Stimulated activated CD4-positive, alpha-beta T cell treated with anti-CD3 and anti-CD28 coated beads, TNF-alpha, amount 100 ng/mL, for 48 hours (primary cell): ENCODE measurements around the gene CALCOCO2.
A peak's percentile ranks its signal among the peaks of the same experiment; 100 is the strongest.
"Not testable (repeated sequence)": the region's sequence is repeated elsewhere in the genome, so short reads cannot be mapped to it uniquely, and the experiment has no call there.

ENCODE experiments used
- DNase-seq, 3 donors: peaks; one replicate each; pipeline ENCODE4 v3.0.0-alpha.2; 2020; ENCODE audit warnings: low read depth in 3 of 3

CALCOCO2 gene, protein sequence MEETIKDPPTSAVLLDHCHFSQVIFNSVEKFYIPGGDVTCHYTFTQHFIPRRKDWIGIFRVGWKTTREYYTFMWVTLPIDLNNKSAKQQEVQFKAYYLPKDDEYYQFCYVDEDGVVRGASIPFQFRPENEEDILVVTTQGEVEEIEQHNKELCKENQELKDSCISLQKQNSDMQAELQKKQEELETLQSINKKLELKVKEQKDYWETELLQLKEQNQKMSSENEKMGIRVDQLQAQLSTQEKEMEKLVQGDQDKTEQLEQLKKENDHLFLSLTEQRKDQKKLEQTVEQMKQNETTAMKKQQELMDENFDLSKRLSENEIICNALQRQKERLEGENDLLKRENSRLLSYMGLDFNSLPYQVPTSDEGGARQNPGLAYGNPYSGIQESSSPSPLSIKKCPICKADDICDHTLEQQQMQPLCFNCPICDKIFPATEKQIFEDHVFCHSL

DNA sequence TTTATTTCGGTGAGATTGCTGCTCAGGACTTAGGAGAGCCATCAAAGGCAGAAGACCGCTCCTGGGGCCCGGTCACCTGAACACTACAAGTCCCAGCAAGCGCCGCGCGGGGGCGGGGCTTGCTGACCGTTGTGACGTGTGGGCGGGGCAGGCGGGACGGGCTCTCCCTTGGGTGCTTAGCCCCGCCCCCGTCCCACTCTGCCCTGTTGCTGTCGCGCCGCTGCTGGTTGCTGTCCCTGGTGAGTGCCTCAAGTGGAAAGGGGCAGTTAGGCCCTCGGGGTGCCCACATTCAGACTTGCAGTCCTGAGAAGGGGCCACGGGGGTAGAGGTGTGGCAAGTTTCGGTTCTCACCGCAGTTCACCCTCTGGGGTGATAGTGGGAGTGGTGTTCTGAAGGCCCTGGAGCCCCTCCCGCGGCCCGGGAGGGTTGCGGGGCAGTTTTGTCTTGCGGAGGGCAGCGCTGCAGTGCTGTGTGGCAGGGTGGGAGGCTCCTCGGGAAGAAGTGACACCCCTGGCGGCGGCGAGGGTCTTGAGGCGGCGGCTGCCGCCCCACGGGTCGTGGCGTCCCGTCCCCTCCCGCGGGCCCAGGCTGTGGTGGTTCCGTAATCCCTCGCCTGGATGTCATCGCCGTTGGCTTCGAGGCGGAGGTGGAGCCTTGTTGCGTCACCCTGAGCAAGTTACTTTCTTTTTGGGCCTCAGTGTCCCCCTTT, at the start of gene CALCOCO2:
CALCOCO2 (plus strand) TSS at position 196 of the 709 bp plus-strand sequence. CDS start 10,673 bp downstream, outside the sequence.
- DNase-seq = peak; percentile 75 to 90 (median 77)

DNA sequence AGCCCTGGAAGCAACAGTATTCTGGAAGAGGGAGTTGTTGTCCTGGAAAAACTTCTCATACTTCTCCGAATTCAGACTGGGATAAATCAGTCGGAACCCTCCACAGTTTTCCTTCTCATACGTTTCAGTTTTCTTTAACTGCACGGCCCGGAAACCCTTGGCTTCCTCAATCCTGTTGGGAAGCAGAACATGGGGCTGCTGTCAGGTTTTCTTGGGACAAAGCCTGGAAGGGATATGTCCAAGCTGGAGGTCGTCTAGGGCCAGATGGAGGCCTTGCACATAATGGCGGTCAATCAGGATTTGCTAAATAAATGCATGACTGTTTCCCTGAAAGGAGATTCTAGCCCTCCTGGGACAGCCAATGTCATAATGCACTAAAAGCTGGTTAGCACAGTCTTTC, 43.0 kb upstream of the CALCOCO2 start:
- no peak for DNase-seq

DNA sequence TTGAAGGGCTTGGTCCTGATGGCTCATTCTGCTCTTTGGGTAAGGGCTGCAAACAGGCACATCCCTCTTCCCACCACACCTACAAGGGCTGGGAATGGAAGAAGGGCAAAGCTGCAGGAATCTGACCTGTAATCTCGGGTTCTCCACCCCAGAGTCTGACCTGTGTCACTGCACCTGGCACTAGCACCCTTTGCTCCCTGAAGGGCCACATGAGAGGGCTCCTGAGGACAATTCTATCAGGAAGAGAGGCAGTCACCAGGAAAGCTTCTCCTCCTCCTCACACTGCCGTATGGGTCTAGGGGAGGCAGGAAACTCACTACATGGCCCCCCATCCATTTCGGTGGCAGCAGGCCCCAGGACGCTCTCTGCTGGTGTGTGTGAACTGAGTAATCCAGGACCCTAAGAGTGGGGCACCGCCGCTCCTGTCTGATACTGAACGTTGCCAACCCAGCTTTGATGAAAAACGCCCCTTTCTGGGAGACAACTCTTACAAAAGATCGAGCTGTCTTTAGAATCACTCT, 40.2 kb upstream of the CALCOCO2 start:
- no peak for DNase-seq

DNA sequence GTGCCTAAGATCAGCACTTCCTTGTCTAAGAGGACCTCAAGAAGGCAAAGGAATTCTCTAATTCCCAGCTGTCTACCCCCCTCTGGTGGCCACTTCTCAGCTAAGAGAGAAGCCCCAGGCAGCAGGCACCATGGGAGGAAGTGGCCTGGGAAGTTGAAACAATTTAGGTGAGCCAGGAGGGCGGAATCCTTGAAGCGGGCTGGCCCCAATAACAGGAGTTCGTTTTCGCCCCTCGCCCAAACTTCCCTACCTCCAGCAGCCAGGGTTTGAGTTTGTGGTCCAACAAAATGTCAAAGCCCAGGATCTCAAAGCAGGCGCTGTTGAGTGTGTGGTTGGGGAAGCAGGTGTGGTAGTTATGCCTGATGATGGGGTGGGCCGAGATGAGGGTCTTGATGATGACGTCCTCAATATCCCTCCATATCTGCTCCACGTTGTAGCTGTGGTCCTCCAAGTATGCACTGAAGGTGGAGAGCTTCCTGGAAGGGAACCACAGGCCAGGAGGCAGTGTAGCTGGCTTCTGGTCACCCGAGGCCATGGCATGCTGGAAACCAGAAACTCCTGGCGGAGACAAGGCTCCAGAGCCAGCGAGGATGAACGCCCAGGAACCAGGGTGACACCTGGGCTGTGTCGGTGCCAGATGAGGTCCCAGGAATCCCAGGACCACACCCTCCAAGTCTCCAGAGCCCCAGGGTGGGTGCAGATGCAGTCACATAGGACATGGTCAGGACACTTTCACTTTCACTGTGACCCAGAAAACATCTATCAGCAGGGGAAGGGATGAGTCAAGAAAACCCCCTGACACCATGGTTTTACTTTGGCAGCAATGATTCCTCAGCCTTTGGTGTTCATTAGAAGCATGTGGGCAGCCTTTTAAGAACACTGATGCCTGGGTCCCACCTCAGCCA, 39.5 kb upstream of the CALCOCO2 start:
- no peak for DNase-seq

DNA sequence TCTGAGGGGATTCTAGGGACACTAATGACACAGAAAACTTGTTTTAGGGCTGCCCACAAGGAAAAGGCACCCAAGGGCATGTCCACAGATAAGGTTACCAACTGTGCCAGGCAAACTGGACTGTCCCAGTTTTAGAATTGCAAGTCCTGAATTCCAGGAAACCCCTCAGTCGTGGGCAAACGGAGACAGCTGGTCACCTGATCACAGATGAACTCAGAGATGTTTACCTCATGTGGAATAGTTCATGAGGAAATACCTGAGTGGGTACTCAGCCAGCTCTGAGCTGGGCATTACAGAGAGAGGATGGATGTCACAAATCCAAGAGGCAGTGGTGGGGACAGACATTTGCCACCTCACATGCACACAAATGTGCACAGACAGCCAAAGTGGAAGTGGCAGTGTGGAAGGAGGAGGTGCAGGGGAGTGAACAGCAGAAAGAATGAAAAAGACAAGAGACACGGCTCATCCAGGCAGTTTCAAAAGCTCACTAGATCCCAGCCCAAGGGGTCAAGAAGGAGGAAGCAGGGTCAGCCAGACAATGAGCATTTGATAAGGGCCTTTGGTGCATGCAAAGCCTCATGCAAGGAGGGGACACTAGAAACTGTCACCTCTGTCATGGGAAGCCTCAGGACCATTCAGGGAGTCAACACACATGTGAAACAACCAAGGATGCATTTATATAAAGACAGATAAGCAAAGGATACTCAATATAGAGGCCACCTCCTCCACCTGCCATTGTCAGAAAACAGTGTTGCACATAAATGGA, 38.6 kb upstream of the CALCOCO2 start:
- no peak for DNase-seq

DNA sequence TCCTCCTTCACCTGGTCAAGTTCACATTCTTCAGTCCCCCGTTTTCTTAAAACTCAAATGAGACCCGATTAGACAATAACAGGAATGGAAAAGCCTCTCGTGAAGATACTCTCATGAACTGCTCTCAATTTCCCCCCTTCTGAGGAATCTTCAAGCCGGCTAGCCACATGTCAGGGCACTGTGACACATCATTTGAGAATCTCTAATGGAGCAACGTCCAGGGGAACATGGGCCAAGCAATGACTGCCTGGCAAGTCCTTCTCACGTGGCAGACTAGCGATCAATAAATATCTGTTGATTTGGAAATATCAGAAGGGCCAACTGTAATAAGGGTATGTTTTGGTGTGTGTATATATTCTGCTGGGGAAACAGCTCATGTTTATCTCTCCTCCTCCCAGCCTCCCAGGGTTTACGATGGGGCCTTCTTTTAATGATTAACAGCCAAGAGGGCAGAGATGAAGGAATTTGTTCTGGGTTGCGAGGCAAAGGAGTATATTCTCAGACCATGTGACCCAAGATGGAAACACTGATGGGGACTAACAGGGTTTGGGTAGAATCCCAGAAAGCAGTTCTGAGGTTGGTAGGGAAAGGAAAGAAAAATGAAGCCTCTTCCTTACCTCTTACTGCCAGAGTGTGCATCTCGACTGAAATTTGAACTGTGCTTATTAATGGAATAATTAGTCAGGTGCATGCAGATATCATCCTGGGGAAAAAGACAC, 35.2 kb upstream of the CALCOCO2 start:
- no peak for DNase-seq

DNA sequence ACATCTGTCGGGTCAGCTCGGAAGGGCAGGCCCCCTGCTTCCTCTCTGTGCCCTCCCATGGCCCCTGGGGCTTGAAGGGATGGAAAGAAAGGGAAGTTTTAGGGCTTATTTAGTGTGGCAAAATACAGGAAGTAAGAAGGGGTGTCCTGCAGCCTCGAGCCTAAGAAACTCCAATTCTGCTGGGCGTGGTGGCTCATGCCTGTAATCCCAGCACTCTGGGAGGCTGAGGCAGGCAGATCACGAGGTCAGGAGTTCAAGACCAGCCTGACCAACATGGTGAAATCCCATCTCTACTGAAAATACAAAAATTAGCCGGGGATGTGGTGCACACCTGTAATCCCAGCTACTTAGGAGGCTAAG, 34.7 kb upstream of the CALCOCO2 start:
- not testable (repeated sequence) for DNase-seq

DNA sequence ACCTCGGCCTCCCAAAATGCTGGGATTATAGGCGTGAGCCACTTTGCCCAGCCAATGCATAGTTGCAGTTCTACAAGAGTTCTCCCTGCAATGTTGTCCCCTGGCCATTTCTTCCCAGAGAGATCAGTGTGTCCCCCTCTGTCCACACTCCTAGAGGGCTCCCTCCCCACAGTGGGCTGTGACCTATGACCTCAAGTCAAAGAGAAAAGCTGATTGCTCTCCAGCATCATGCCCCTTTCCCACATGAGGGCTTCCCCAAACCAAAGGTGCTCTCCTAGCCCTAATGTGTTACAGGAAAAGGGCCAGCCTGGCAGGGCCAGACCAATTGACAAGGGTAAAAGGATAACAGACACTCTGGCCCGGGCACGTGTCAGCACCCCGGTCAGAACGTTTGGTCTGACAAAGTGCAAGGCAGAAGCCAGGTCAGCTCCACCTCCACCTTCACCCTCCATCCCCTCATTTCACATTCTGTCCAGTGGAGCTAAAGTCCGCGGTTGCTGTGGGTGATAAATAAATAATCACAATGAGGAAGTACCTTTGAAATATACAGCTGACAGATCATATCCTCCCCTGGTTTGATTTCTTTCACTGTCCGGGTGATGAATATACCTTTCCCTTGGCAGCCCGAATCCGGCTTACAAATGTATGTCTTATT, 31.6 kb upstream of the CALCOCO2 start:
- DNase-seq = no peak

DNA sequence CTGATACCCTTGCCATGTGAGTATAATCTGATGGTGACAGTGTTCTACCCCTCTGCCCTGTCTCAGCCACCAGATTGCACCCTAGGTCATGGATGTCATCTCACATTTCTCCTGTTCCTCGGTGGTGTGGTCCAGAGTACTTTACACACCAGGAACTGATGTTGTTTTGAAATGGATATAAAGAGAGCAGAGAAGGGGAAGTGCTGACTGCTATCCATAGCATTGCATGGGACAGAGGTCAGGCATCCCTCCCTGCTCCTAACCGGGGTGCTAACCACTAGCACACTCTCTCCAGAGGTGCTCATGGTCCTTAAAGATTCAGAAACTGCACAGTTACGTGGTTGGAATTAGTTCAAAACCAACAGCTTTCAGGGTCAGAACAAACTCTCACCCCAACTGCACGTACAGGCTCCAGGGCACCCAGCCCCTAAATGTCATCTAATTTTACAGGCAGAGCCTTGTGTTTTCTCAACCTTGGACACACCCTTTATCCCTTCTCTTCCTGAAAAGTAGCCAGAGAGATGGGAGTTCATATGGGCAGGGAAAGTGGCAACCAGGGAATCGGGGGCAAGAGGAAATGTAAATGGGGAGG, 30.1 kb upstream of the CALCOCO2 start:
- no peak for DNase-seq

DNA sequence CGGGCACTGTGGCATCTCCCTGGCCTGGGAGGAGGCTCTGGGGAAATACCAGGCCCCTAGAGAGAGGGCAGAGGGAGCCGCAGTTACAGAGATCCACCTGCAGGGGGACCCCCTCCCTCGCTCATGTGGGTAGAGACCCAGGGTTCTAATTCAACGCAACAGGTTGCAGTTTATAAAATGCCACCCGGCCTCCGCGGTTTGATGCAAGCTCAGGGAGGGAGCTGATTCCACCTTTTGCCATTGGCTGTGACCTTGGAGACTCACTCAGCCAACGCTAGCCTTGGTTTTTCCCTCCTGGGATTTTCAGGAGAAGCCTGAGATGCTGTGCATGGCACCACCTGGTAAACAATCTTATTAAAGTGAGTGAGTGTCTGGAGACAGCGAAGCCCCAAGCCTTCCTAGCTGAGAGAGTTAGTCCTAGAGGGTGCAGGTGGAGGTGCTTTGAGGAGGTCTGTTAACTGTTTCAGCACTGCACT, 25.9 kb upstream of the CALCOCO2 start:
- peak; percentile 49 to 62 (median 57) for DNase-seq

DNA sequence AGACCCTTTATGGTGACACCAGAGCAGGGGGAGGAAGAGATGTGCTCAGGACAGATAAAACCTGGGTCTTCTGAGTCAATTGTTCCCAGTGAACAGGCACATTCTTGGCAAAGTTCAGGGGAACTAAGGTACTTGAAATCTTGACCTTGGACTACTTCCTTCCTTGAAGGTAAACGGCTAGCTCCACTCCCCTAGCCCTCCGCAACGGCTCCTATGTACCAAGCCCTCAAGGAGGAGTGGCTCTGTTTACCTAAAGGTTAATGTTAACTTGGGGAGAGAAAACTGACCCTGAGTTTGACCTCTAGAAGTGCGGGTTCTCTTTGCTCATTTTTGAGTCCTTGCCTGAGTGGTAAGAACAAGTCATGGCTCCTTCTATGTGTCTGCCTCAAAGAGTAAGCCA, 21.7 kb upstream of the CALCOCO2 start:
- no peak for DNase-seq

DNA sequence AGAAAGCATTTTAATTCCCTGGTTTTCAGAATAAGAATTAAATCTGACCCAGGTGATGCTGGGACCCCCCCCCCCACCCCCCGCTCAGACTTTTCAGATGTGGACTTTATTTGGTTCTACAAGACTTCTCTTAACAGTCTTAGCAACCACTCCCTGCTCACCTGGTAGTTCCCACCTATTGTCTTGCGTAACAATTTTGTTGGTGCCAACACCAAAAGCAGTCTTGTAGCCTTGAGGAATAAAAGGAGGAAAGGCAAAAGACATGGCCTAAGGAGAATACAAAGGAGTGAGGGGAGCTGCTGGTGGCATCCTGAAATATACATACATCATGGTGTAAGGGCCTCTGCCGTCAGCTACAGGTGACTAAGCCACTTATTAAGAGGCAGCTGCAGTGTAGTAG, 18.8 kb upstream of the CALCOCO2 start:
- no peak for DNase-seq

DNA sequence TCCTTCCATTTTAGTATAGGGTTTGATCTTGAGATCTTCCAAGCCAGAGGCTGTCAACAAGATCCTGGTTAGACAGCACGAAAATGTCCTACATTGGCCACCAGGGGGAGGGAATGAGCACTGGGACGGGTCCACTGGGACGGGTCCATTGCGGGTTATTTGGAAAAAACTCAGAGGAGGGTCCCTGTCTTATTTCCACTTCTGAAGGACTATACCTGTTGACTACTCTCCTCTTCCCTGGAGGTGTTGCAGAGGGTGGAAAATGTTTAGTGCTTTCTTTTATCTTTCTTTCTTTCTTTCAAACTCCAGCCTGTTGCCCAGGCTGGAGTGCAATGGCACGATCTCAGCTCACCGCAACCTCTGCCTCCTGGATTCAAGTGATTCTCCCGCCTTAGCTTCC, 16.3 kb upstream of the CALCOCO2 start:
- DNase-seq = peak; percentile 28 to 49 (median 33)

DNA sequence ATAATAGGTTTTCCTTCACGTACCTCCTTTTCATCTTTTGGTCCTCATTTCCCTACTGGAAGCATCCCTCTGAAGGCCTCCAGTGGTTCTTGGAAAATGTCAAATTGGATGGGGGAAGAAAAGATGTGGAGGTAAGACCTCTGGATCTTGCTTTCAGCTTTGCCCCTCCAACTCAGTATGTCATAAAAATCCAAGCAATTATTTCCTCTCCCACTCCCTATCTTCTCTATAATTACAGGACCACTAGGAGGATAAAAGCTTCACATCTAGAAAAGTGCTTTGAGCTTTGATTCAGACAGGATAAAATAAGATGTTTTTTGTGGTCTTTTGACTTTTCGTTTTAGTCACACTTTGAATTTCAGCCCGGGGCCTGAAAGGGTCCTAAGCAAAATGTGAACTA, 15.5 kb upstream of the CALCOCO2 start:
- DNase-seq = no peak

DNA sequence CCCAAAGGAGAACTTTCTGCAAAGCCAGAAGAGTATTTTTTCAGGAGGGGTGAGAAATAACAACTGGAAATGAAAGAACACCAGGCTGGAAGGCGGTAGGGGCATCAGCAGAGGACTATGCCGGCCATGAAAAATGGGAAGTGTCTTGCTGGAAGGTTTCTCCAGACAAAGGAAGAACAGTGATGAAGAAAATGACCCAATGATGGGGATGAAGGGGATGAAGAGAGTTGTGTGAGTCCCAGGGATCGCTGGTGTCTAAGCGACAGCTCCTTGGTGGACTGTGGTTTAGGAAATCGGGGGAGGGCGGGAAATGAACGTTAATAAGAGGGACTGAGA, 14.4 kb upstream of the CALCOCO2 start:
- DNase-seq = no peak

DNA sequence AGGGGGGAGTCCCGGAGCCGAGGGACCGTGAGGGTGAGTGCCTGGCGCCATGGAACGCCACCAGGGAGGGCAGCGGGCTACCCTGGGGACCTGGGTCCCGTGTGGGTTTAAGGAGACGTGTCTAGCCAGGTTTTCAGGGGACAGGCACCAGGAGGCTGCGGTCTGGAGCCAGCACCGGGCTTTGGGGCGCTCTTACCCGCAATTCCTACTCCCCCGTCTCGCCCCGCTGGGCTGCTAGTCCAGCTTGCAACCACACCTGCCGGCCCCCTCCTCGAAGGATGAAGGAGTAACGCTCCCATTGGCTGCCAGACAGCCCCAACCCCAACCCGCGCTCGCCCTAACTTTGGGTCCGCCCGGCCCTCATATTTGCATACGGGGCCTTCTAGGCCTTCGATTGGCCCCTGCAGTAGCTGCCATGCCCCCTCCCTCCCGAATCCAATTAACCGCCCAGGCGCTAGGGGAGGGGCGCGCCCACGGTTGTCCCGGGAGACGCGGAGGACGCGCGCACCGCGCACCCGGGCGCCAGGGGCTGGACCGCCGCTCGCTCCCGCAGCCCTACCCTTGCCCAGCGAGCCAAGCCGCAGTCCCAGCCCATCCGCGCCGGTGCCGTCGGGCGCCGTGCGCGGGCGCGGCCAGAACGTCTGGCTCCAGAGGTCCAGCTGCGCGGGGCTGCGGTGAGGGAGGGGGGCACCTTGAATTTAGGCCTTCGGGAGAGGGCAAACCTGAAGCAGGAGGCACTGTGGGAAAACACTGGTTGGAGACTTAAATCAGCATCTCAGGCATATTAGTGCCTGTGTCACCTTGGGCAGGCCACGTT, 13.9 kb upstream of the CALCOCO2 start, which contains the start of gene TTLL6:
TTLL6 (minus strand) TSS at position 456 of the 817 bp plus-strand sequence; CDS start at position 299, 157 bp downstream.
- DNase-seq = peak; percentile 41 to 49 (median 49)

DNA sequence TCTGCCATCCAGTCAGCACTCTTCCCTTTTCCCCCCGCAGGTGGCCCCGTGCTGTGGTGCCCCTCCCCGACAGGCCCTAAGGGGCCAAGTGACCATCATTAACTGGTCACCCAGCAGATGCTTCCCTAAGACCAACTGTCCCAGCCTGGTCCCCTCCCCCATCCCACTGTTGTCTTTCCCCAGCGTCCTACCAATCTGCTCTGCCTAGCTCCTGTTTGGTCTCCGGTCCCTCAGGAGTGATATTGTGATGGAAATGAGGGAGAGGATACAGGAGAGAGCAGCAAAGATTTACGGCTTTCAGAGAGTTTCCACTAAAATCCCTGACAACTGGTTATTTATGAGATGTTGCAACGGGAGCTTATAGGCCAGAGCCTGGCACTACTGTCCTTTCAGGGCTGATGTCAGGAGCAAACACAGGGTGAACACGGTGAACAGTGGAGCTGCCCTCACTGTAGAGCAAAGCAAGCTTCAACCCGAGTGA, 12.4 kb upstream of the CALCOCO2 start:
- DNase-seq = no peak

DNA sequence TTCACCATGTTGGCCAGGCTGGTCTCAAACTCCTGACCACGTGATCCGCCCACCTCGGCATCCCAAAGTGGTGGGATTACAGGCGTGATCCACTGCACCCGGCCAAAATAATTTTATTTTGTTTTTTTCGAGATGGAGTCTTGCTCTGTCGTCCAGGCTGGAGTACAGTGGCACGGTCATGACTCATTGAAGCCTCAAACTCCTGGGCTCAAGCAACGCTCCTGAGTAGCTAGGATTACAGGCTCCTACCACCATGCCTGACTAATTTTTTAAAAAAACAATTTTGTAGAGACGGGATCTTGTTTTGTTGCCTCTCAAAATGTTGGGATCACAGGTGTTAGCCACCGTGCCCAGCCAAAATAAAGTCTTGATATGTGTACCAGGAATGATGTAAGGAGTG, 11.4 kb upstream of the CALCOCO2 start:
- no peak for DNase-seq
